HG02840 (cell line): ENCODE measurements around the gene ARSJ.

Experiments
- ATAC-seq: cut with Tn5 transposase; IDR thresholded peaks from one replicate; pipeline ENCODE4 v1.9.1; 2021; ENCODE audit warnings: mild to moderate bottlenecking, moderate library complexity, moderate number of reproducible peaks; ENCODE audit not compliant: unreplicated experiment, low FRiP score

Gene ARSJ

GRCh38 chr4:113905301-113905700 lies 74.1 kb downstream of the ARSJ start:
- no peak for ATAC-seq

- no peak for ATAC-seq
Observed at GRCh38 chr4:113904877-113905276, 74.6 kb downstream of the ARSJ start.

GRCh38 chr4:113901994-113902787 lies 77.3 kb downstream of the ARSJ start:
- no peak for ATAC-seq

GRCh38 chr4:113899271-113900070 lies 80.0 kb downstream of the ARSJ start:
- peak; percentile 84 for ATAC-seq

- ATAC-seq, result no peak
Observed at GRCh38 chr4:113893546-113893945, 85.9 kb downstream of the ARSJ start.

GRCh38 chr4:113888006-113888405 lies 91.4 kb downstream of the ARSJ start:
- no peak for ATAC-seq

- no peak for ATAC-seq
Observed at GRCh38 chr4:113885291-113885690, 94.2 kb downstream of the ARSJ start.

- ATAC-seq, result no peak
Observed at GRCh38 chr4:113884655-113885054, 94.8 kb downstream of the ARSJ start.

- ATAC-seq, result no peak
Observed at GRCh38 chr4:113882668-113883067, 96.8 kb downstream of the ARSJ start.

- ATAC-seq, result no peak
Observed at GRCh38 chr4:113881256-113881655, 98.2 kb downstream of the ARSJ start.

- ATAC-seq, result no peak
Observed at GRCh38 chr4:113880240-113881028, 99.0 kb downstream of the ARSJ start.

- no peak for ATAC-seq
Observed at GRCh38 chr4:113878668-113879067, 100.8 kb downstream of the ARSJ start.

- ATAC-seq, result no peak
Observed at GRCh38 chr4:113874480-113874879, 105.0 kb downstream of the ARSJ start.

- ATAC-seq, result no peak
Observed at GRCh38 chr4:113873508-113873907, 105.9 kb downstream of the ARSJ start.

GRCh38 chr4:113872426-113873260 lies 106.8 kb downstream of the ARSJ start:
- ATAC-seq, result no peak

- ATAC-seq, result no peak
Observed at GRCh38 chr4:113871080-113871479, 108.4 kb downstream of the ARSJ start.

- ATAC-seq, result peak; percentile 94
Observed at GRCh38 chr4:113869743-113870375, 109.6 kb downstream of the ARSJ start.

- ATAC-seq, result no peak
Observed at GRCh38 chr4:113866611-113867010, 112.8 kb downstream of the ARSJ start.

- no peak for ATAC-seq
Observed at GRCh38 chr4:113858924-113859323, 120.5 kb downstream of the ARSJ start.

- no peak for ATAC-seq
Observed at GRCh38 chr4:113851816-113852215, 127.6 kb downstream of the ARSJ start.
